Activated CD4-positive, alpha-beta T cell treated with anti-CD3 and anti-CD28 coated beads, Interleukin-2, Interleukin-6, amounts not matched to agents 100 ng/mL and 50 ng/mL, durations not matched to agents 16 hours and 8 hours (primary cell): ENCODE results near the gene SLC30A3.
"Not testable (repeated sequence)": the region's sequence is repeated elsewhere in the genome, so short reads cannot be mapped to it uniquely, and the experiment has no call there.

Source experiments
- DNase-seq: peaks from one replicate; pipeline ENCODE4 v3.0.0-alpha.2; 2020

SLC30A3 gene

GRCh38 chr2:27262379-27263286, at the start of gene SLC30A3:
TSS of gene SLC30A3 (minus strand) at chr2:27263047. CDS start at chr2:27262906, 141 bp downstream.
- DNase-seq = peak; percentile 75

GRCh38 chr2:27312152-27312551, 49.3 kb upstream of the SLC30A3 start:
- no peak for DNase-seq

- DNase-seq = no peak
Measured at GRCh38 chr2:27309651-27310050, 46.8 kb upstream of the SLC30A3 start.

GRCh38 chr2:27308359-27308881, 45.6 kb upstream of the SLC30A3 start, which contains the start of gene UCN:
TSS of gene UCN (minus strand) at chr2:27308445. CDS start at chr2:27307895, 550 bp downstream.
- DNase-seq = no peak

GRCh38 chr2:27307545-27308358, 44.9 kb upstream of the SLC30A3 start:
- no peak for DNase-seq

GRCh38 chr2:27307287-27307544, 44.4 kb upstream of the SLC30A3 start:
- DNase-seq = no peak

GRCh38 chr2:27306573-27307286, 43.9 kb upstream of the SLC30A3 start:
- DNase-seq = peak; percentile 30

- DNase-seq = no peak
Measured at GRCh38 chr2:27306136-27306535, 43.3 kb upstream of the SLC30A3 start.

GRCh38 chr2:27305516-27305915, 42.7 kb upstream of the SLC30A3 start:
- DNase-seq = no peak

GRCh38 chr2:27304488-27305240, 41.8 kb upstream of the SLC30A3 start:
- no peak for DNase-seq

- peak; percentile 65 for DNase-seq
Measured at GRCh38 chr2:27303093-27304025, 40.5 kb upstream of the SLC30A3 start.

- not testable (repeated sequence) for DNase-seq
Measured at GRCh38 chr2:27300606-27301005, 37.8 kb upstream of the SLC30A3 start.

- no peak for DNase-seq
Measured at GRCh38 chr2:27298391-27299080, 35.7 kb upstream of the SLC30A3 start.

GRCh38 chr2:27297195-27297594, 34.3 kb upstream of the SLC30A3 start:
- no peak for DNase-seq

GRCh38 chr2:27296481-27296880, 33.6 kb upstream of the SLC30A3 start:
- DNase-seq = no peak

- DNase-seq = no peak
Measured at GRCh38 chr2:27294928-27295327, 32.1 kb upstream of the SLC30A3 start.

- DNase-seq = no peak
Measured at GRCh38 chr2:27291865-27292264, 29.0 kb upstream of the SLC30A3 start.

GRCh38 chr2:27290549-27290948, 27.7 kb upstream of the SLC30A3 start:
- DNase-seq = no peak

GRCh38 chr2:27288610-27289009, 25.8 kb upstream of the SLC30A3 start:
- DNase-seq = no peak

- no peak for DNase-seq
Measured at GRCh38 chr2:27285481-27285880, 22.6 kb upstream of the SLC30A3 start.
